GM08714 (cell line): ENCODE results near the gene STK32C.

ENCODE experiments used
- H3K4me3 ChIP-seq: fragments of 200-500 bp; sonication (Bioruptor generic); 2 replicates; pipeline ENCODE4 v1.5.1; 2014; ENCODE audit warnings: mild to moderate bottlenecking, low read length, inconsistent platforms
- ZNF274 ChIP-seq: IDR thresholded peaks from 2 replicates; pipeline ENCODE4 v1.6.1; 2012; ENCODE audit warnings: mild to moderate bottlenecking, low read depth, low read length

STK32C gene

DNA sequence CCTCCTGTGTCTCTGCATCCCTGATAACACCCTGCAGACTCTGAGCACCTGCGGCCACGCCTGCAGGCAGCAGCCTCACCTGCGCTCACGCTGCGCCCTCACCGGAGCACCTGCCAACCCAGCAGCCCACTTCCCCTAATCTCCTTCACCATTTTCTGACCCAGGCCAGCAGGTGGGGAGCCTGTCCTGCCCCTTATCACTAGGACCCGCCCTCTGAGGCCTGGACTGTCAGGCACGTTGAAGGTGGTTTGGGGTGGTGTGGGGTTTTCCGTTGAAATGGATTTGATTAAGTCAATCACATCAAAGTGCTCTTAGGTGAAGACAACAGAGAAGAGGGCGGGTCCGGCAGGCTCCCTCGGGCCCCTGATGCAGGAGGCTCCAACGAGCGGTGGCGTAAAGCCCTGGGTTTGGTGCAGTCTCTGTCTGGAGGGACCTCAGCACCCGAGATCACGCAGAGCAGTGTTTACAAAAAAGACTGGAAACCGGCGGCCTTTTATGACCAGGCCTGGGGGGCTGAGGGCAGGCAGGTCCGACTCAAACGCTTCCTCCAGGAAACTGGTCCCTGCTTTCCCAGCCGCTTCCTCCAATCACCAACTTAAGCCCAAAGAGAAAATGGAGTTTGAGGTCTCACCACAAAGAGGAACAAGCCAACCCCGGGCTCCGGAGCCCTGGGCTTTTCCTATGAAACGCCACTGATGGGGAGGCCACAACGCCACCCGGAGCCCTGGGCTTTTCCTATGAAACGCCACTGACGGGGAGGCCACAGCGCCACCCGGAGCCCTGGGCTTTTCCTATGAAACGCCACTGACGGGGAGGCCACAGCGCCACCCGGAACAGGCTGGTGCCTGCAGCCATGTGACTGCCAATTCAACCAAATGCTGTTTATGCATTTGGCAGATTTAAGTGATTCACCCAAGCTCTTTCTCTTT, 75.5 kb downstream of the STK32C start:
- no peak for TF ChIP-seq ZNF274
- no peak overlapping the region for H3K4me3 ChIP-seq

DNA sequence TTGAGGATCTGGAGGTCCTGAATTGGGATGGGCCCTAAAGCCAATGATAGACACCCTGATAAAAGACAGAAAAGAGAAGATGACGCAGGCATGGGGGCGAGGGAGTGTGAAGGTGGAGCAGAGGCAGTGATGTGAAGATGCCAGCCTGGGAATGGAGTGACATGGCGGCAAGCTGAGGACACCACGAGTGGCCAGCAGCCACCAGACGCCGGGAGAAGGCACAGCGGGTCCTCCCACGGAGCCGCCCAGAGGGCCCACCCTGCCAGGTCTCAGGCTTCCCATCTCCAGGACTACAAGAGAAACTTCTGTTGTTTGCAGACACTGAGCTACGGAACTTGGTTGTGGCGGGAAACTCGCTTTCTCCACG, 76.1 kb downstream of the STK32C start:
- no peak for TF ChIP-seq ZNF274

DNA sequence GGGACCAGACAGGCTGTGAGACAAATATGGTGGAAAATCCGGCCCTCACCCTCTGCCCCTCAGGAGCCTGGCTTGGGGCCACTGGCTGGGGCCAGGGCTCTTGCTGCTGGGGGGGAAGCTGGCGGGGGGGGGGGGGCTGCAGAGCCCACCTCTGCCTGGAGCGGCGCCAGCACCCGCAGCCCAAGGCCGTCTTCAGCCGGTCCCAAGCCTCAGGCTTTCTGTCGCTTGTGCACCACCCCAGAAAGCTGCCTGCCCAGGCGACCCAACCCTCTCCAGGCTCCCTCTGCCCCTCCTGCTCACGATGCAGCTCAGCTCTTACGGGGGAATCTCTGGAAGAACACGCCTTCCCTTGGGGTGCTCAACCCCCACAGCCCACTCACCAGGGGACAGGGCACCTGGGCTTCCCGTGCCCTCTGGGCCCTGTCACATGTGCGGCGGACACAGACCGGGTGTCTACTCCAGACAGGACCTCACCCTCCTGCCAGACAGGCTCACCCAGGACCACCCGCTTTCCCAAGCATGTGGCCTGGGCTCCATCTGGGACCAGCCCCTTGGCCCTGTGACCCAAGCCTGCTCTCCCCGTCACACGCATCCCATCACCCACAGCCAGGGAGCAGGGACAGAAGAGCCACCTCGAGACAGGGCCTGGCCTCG, 77.1 kb downstream of the STK32C start:
- TF ChIP-seq ZNF274: no peak

More for the DNA sequence above, 76.1 kb downstream of the STK32C start:
- no peak overlapping the region for H3K4me3 ChIP-seq

DNA sequence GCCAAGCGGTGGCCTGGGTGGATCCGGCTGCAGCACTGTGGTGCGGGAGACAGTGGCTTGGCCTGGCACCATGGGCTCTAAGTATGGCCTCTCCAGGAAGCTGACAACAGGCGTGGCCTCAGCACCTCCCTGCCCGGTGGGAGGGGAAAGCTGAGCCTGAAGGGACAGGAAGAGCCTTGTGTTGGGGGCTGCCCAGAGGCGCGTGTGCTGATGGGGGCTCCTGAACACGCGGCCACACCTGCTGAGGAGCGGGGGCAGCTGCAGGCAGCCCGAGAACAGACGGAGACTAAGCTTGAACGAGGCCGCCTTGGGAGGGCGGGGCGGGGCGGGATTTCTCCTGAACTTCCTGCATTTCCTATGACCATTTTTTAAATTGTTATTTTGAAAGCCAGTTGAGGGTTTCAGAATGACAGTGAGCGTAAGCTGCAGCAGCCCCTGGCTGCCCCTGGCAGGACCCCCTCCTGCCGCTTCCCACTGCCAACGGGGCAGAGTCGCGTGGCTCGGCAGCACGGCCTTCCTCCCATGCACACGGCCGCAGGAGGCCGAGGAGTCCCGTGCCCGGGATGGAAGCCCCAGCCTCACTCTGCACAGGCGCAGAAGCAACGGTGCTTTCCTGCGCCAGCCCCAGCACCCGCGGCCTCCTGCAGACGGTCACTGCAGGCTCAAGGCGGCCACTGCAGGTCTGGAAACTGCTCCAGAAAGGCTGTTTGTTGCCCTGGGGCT, 77.8 kb downstream of the STK32C start:
- no peak for TF ChIP-seq ZNF274
- no peak overlapping the region; the same call in 1 of the 2 replicates for H3K4me3 ChIP-seq

More for the DNA sequence above, 77.1 kb downstream of the STK32C start:
- H3K4me3 ChIP-seq: no peak overlapping the region; the same call in 1 of the 2 replicates

DNA sequence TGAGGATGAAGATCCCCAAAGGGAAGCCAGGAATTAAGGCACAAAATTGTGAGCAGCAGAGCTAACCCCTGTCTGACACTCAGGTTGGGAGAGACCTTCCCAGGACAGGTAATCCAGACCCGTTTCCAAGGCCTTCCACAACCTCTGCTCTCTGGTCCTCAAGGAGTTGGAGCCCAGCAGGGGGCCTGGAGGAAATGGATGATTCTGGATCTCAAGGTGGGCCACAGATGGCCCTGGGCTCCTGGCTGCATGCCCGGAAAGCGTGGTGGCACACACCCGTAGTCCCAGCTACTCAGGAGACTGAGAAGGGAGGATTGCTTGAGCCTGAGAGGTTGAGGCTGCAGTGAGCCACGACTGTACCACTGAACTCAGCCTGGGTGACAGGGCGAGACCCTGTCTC, 78.7 kb downstream of the STK32C start:
- H3K4me3 ChIP-seq: no peak overlapping the region
- TF ChIP-seq ZNF274: no peak

DNA sequence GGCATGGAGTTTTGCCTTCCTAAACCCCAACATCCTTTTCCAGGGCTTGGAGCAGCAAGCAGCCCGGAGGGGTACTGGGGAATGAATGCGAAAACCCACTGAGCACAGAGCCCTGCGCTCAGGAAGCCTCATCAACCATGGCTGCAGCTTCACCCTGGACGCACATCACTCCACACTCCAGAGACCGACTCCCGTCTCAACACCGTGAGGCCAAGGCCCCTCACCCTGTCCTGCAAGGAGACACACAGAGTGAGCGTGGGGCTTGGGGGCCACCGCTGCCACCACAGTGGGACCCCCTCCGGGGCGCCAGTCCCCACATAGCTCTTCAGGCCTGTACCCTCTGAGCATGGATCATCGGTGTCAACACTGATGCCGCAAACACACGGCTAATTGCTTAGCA, 79.1 kb downstream of the STK32C start:
- TF ChIP-seq ZNF274: no peak
- H3K4me3 ChIP-seq: no peak overlapping the region

DNA sequence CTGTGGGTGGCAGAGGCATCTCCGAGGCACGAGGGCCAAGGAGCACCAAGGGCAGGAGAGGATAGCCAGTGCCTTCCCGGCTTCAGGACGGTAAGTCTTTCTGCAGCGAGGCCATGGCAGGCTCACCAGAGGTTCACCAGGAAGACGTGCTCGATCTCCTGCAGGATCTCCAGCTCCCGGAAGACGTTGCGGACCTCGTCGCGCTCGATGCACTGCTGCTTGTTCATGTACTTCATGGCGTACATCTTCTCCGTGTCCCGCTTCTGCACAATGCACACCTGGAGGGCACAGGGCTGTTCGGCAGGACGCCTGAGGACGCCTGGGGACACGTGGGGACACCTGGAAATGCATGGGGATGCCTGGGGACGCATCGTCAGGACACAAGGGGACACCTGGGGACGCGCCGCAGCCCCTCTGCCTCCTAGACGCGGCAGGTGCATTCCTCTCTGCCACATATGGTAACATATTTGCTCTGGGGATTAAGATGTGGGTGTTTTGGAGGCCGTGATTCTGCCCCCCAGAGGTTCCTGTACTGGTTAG, 79.8 kb downstream of the STK32C start:
- no peak for TF ChIP-seq ZNF274
- H3K4me3 ChIP-seq: no peak overlapping the region

DNA sequence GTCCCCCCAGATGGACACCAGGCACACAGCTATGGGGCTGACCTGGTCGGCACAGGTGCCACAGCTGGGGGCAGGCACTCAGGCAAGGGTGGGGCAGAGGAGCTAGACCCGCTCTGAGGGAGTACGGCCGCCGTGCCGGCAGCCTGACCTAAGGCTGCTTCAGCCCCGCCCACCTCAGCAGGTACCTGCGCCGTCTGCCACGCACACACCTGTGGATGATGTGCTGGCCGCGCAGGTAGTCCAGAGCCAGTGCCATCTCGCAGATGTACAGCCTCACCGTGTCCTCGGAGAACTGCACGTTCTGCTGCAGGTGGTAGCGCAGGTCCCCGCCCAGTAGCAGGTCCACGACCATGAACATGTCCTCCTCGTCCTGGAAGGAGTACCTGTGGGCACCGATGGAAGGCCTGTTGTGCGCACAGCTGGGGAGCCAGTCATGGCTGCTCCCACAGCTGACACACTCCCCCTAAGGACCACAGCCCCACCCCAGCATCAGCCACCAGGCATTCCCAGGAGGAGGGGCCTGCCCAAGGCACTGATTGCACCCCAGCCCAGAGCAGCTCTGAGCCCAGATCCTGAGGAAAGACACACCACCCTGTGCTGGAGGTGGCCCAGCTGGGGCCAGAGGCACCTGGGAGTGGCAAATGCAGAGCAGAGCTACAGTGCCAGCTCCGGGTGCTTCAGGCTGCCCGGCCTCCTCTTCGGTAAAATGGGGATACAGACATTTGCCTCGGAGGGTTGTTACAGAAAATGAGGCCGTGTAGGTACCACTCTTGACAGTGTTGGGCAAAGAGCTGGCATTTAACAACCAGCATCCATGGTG, 81.0 kb downstream of the STK32C start:
- no peak for TF ChIP-seq ZNF274
- H3K4me3 ChIP-seq: no peak overlapping the region

DNA sequence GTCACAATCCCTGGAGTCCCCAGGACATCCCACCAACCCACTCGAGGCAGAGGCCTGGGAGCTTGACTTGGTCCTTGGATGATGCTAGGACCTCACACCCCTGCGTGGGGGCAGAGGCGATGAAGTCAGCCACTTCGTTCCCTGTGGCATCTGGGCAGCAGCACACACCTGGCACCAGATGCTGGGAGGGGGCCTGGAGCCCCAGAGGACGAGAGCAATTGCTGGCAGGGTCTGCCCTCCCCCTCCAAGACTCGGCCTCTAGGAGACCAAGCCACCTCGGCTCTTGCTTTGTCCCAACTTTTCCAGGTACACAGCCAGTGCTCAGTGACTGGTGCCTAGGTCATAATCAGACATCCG, 81.9 kb downstream of the STK32C start:
- TF ChIP-seq ZNF274: no peak
- H3K4me3 ChIP-seq: no peak overlapping the region

DNA sequence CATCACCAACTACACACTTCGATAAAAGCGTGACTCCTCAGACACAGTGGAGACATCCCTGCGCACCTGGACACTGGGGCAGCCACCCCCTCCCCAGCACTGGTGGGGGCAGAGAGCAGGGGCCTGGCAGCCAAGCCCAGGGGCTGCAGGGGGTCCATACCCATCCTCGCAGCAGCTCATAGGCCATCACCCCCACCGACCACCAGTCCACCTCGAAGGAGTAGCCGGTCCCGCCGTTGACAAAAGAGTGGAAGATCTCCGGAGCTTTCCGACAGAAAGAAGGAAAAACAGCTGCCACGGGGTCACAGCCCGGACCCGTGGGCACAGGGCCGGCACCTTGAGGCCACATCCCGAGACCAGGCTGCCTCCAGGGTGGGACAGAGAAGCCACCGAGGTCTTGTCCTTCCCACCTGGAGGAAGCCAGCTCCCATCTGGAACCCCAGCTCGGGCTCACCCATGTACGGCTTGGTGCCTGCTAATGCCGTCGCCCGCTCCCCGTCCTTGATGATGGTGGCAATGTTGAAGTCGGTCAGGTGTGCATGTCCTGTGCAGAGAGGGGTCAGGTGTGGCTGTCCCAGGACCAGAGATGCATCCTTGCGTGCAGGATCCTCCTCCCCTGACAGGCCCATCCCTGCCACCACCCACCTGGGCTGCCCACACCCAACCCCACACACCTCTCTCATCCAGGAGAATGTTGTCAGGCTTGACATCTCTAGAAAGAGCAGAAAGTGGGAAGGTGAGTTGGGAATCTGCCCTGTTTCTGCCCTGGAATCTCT, 82.5 kb downstream of the STK32C start:
- no peak overlapping the region for H3K4me3 ChIP-seq
- no peak for TF ChIP-seq ZNF274

DNA sequence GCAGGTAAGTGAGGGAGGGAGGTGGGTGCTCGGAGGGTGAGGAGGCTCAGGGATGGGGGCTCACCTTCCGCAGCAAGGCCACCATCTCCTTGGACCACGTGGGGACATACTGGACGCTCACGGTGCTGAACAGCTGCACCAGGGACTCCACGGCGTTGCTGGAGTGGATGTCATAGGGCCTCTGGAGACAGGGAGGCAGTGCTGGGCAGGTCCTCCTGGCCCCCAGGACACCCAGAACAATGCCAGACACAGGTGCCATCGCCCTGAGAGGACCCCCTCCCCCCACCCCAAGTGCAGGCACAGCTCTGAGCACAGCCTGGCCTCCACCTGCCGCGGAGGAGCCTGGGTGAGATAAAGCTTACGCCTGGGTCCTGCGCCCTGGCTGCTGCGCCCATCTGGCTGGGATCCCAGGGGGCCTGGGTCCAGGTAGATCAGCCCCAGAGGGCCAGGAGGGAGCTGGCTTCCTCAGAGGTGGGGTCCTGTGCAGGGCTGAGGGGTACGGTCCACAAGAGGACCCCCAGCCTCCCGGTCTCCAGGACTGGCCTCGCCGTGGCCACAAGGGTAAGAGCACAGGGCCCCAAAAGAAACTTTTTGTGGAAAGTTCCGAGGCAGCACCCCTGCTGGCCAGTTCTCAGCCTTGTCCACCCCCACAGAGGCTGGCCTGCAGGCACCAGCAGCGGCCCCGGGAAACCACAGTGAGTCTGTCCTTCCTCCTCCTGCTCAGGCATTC, 83.2 kb downstream of the STK32C start:
- no peak for TF ChIP-seq ZNF274

DNA sequence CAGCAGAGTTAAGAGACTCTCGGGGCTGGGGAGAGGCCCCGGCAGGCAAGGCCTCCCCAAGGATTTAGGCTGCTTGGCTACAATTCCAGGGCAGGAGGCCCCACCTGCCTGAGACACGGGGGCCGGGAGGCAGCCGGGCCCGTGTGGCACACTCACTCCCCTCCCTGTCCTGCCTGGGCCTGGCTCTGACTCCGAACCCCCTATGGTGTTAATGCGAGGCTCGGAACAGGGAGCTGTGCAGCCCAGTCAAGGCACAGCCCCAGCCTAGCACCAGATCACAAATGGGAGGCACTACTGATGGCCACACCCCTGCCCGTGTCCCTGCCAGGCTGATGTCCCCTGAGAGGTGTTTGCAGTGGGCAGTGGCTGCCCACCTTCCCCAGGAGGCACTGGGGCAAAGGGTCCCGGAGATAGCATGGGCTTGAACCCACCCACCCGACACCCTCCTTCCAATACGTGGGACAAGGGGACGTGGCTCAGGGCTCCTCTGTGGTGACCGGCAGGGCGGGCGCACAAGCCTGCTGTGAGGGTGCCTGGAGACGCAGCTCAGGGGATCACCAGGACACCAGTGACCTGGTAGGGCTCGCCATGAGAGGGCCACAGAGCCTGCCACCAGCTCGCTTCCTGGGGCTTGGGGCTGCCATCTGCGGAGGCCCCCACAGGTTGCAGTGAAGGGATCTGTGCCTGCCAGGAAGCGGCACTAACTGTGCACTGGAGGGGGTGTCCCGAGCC, 84.0 kb downstream of the STK32C start:
- no peak overlapping the region for H3K4me3 ChIP-seq
- no peak for TF ChIP-seq ZNF274

More for the DNA sequence above, 83.2 kb downstream of the STK32C start:
- H3K4me3 ChIP-seq: no peak overlapping the region
